GM12874 (cell line): ENCODE results near the gene LRRC7.

Experiments used
- TF ChIP-seq, protein P1 (sequence below): IDR thresholded peaks from 2 replicates; pipeline ENCODE4 v1.5.1; 2011; ENCODE audit warnings: low read depth, mild to moderate bottlenecking, control low read depth, low read length, moderate library complexity; ENCODE audit not compliant: insufficient read depth

LRRC7 gene

DNA sequence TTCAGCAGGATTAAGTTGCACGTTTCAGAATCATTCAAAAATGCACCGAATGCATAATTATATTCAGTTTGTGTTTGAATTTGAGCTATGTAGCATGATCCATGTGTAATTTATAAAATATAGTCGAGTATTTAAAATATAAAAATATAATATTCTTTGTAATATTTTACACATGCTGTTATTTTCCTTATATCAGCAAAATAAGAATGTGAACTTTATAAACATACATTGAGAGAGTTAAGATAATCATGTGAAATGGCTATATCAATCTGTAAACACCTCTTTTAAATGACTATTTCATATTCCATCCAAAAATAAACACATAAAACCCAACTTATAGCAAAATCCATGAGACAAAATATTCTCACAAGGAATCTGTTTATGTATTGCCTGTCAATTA, 303.7 kb downstream of the LRRC7 start:
- TF ChIP-seq, protein P1, sequence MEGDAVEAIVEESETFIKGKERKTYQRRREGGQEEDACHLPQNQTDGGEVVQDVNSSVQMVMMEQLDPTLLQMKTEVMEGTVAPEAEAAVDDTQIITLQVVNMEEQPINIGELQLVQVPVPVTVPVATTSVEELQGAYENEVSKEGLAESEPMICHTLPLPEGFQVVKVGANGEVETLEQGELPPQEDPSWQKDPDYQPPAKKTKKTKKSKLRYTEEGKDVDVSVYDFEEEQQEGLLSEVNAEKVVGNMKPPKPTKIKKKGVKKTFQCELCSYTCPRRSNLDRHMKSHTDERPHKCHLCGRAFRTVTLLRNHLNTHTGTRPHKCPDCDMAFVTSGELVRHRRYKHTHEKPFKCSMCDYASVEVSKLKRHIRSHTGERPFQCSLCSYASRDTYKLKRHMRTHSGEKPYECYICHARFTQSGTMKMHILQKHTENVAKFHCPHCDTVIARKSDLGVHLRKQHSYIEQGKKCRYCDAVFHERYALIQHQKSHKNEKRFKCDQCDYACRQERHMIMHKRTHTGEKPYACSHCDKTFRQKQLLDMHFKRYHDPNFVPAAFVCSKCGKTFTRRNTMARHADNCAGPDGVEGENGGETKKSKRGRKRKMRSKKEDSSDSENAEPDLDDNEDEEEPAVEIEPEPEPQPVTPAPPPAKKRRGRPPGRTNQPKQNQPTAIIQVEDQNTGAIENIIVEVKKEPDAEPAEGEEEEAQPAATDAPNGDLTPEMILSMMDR, result no peak

DNA sequence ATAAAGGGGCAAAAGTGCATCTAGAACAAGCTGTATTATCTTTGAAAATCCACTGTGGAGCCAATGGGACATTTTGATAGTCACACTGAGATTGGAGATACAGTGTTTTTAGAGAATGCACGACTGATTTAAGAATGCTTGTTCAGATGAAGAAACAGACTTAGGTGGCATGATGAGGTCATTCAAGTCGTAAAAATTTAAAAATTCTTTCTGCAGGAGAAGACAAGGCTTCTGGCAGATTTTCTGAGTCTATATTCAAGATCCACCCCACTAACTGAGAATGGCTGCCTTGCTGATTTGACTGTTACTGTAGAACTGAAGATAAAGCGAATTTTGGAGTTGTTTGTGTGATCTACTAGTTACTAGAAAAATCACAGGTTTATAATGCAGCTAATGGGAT, 310.6 kb downstream of the LRRC7 start:
- TF ChIP-seq, protein P1, result no peak

DNA sequence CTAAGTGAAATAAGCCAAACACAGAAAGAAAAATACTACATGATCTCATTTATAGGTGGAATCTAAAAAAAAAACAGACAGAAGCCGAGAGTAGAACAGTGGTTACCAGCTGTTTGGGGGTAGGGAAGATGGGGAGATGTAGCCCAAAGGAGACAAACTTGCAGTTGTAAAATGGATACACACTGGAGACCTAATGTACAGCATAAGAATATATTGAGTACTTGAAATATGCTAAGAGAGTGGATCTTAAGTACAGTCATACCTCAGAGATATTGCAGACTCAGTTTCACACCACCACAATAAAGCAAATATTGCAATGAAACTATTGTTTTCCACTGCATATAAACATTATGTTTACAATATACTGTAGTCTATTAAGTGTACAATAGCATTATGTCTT, 320.9 kb downstream of the LRRC7 start:
- TF ChIP-seq, protein P1, result no peak

DNA sequence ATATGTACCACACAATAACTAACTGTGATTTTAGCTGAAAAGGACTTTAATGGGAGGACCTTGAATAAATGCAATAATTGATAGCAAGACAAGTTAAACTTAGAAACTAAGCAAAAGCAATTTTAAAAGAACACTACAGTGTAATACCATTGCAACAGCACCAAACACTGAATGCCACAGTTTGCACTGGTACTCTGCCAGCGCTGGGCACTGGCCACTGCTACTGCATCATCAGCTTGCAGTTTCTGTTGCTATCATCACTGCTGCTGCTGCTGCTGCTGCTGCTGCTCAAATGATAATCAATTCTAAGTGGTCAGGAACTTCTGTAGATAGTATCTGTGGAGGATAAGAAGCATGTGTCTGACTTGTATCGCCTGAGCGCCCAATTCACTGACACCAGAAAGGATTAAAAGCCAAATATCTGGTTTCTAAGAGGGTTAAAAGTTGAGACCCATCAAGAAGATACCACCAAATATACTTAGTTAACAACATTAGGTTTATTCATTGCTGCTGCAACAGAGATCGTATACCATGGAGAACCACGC, 330.8 kb downstream of the LRRC7 start:
- TF ChIP-seq, protein P1, result no peak

DNA sequence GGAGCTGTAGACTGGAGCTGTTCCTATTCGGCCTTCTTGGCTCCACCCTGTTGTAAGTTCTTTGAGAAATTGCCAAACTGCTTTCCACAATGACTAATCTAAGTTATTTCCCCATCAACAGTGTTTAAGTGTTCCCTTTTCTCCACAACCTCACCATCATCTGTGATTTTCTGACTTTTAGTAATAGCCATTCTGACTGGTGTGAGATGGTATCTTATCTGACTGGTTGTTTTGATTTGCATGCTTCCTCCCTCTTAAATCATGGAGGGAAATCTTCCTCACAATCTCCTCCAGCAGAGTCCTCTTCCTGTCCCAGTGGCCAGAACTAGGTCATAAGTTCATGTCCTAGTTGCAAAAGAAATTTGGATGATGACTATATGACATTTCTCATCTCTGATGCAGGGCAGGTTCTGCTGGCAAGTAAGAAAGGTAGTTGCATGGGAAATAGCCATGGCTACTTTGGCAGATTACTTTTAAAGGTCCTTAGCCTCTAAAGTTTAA, 343.6 kb downstream of the LRRC7 start:
- TF ChIP-seq, protein P1, result no peak

DNA sequence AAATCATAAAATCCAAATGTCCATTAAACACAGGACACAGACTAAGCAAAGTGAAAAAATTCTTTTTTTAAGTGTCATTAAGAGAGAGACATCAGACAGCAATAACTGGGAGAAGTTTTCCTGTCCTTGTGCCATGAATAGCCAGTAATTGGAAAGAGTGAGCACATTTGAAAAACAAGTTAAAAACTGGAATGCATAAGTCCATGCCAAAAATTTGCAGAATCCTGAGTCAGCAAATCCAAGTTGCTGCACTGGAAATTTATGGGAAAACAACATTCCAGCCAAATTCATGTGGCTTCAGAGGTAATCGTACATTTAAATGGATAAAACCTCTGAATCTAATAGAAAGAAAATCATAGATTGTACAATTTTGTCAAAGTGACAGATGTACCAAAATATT, 346.3 kb downstream of the LRRC7 start:
- TF ChIP-seq, protein P1, result no peak

DNA sequence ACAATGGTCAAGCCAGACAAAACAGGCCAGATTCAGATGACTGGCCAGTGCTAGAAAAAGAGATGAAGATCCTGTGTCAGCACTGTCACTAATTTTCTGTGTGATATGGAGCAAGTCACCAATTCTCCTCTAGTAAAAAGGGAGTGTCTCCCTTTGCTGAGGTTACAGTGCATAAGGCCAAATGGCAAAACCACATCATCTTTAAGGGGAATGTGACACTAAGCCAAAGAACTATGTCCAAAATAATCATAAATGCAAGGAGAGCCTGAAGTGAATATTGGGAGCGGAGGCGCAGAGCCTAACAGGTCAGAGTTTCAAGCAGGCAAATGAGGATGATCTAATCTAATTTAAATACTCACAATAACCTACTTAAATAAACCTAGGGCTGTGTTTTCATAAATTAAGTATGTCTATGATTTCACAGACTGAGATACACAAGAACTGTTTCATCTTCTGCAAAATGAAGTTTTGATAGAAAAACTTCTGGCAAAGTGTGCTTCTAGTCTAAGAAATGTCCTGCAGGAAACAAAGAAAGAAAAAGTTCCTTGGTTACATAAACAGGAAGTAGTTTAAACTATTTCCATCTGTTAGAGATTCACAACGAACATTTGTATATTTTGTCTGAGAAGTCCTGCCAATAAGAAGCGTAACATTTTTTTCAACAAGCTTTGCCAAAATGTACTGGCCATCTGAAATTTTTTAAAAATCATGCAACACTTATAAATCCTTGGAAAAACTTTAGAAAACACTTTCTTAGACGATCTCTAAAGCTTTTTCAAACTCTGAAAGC, 347.4 kb downstream of the LRRC7 start:
- TF ChIP-seq, protein P1, result no peak
